DOHH2 (cell line): ENCODE measurements around the gene ADSL.

Experiments used
- H3F3A ChIP-seq: fragments of 200-600 bp; sonication (generic), shearing (Covaris generic); 2 replicates; pipeline ENCODE4 v1.6.0; 2016; ENCODE audit warnings: antibody characterized with exemption, mild to moderate bottlenecking; ENCODE audit not compliant: control insufficient read depth, insufficient read depth
- H3K27ac ChIP-seq: fragments of 200-600 bp; sonication (generic); 2 replicates; pipeline ENCODE4 v1.5.1; 2014; ENCODE audit warnings: low read depth, mild to moderate bottlenecking, low read length, moderate library complexity
- H3K27me3 ChIP-seq: fragments of 200-600 bp; sonication (generic); 2 replicates; pipeline ENCODE4 v1.6.1; 2014; ENCODE audit warnings: mild to moderate bottlenecking, low read length, mixed read lengths; ENCODE audit not compliant: control insufficient read depth
- H3K36me3 ChIP-seq: fragments of 200-600 bp; sonication (generic); 2 replicates; pipeline ENCODE4 v1.6.1; 2014; ENCODE audit warnings: mild to moderate bottlenecking, low read length, moderate library complexity, mixed read lengths; ENCODE audit not compliant: control insufficient read depth
- H3K4me1 ChIP-seq: fragments of 200-600 bp; sonication (generic); 2 replicates; pipeline ENCODE4 v1.6.1; 2014; ENCODE audit warnings: mild to moderate bottlenecking, low read length, mixed read lengths; ENCODE audit not compliant: control insufficient read depth
- H3K4me2 ChIP-seq: fragments of 200-600 bp; sonication (generic); 2 replicates; pipeline ENCODE4 v1.6.0; 2014; ENCODE audit warnings: mild to moderate bottlenecking, low read length, moderate library complexity
- H3K4me3 ChIP-seq: fragments of 200-600 bp; sonication (generic); 2 replicates; pipeline ENCODE4 v1.5.1; 2014; ENCODE audit warnings: mild to moderate bottlenecking, low read length, mixed read lengths
- H3K79me2 ChIP-seq: fragments of 200-600 bp; sonication (generic); 2 replicates; pipeline ENCODE4 v1.6.1; 2014; ENCODE audit warnings: mild to moderate bottlenecking, low read length, mixed read lengths; ENCODE audit not compliant: control insufficient read depth
- H3K9me2 ChIP-seq: fragments of 200-600 bp; sonication (generic); replicated peaks from 2 replicates; pipeline ENCODE4 v1.6.1; 2014; ENCODE audit warnings: mild to moderate bottlenecking, low read length, mixed read lengths; ENCODE audit not compliant: control insufficient read depth
- H3K9me3 ChIP-seq: fragments of 200-600 bp; sonication (generic); 2 replicates; pipeline ENCODE4 v1.6.1; 2014; ENCODE audit warnings: antibody characterized with exemption, low read length, mixed read lengths; ENCODE audit not compliant: control insufficient read depth, insufficient read depth
- H4K20me1 ChIP-seq: fragments of 200-600 bp; sonication (generic); 2 replicates; pipeline ENCODE4 v1.6.0; 2014; ENCODE audit warnings: low read depth, mild to moderate bottlenecking, antibody characterized with exemption, low read length, moderate library complexity; ENCODE audit not compliant: control insufficient read depth, insufficient read depth
- EZH2phosphoT487 ChIP-seq: fragments of 200-600 bp; sonication (generic); IDR thresholded peaks from 2 replicates; pipeline ENCODE4 v1.6.1; 2017; ENCODE audit warnings: borderline replicate concordance, mild to moderate bottlenecking, antibody characterized with exemption, low read length, moderate library complexity, mixed read lengths
- TF ChIP-seq, protein P1 (sequence below): fragments of 200-600 bp; sonication (generic); IDR thresholded peaks from one replicate; pipeline ENCODE4 v1.5.1; 2014; ENCODE audit warnings: antibody characterized with exemption, mild to moderate bottlenecking, low read depth, low read length; ENCODE audit not compliant: poor library complexity, severe bottlenecking

ADSL gene

GRCh38 chr22:40423882-40424640, 77.8 kb downstream of the ADSL start:
- Histone ChIP-seq H3K9me3 (no peaks in the 10 kb centered on the region), H3K4me1 (peaks cover 46% of the 10 kb centered on the region), H3K27ac (no peak overlapping the region), H3F3A (no peaks in the 10 kb centered on the region; the same call in 1 of the 2 replicates), H4K20me1 (no peaks in the 10 kb centered on the region), H3K4me3 (no peak overlapping the region), H3K4me2 (no peak overlapping the region), H3K9me2 (no peaks in the 10 kb centered on the region), H3K36me3 (peaks cover 100% of the 10 kb centered on the region), H3K79me2 (peaks cover 14% of the 10 kb centered on the region; the same call in 1 of the 2 replicates), H3K27me3 (no peaks in the 10 kb centered on the region)
- no peak for TF ChIP-seq EZH2phosphoT487
- TF ChIP-seq, protein P1, sequence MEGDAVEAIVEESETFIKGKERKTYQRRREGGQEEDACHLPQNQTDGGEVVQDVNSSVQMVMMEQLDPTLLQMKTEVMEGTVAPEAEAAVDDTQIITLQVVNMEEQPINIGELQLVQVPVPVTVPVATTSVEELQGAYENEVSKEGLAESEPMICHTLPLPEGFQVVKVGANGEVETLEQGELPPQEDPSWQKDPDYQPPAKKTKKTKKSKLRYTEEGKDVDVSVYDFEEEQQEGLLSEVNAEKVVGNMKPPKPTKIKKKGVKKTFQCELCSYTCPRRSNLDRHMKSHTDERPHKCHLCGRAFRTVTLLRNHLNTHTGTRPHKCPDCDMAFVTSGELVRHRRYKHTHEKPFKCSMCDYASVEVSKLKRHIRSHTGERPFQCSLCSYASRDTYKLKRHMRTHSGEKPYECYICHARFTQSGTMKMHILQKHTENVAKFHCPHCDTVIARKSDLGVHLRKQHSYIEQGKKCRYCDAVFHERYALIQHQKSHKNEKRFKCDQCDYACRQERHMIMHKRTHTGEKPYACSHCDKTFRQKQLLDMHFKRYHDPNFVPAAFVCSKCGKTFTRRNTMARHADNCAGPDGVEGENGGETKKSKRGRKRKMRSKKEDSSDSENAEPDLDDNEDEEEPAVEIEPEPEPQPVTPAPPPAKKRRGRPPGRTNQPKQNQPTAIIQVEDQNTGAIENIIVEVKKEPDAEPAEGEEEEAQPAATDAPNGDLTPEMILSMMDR, result no peak

GRCh38 chr22:40425082-40425481, 78.8 kb downstream of the ADSL start:
- peaks cover 21% of the 10 kb centered on the region for H3K79me2 ChIP-seq
- H3K4me2 ChIP-seq, result no peak overlapping the region
- H3K36me3 ChIP-seq, result peaks cover 100% of the 10 kb centered on the region
- no peaks in the 10 kb centered on the region; the same call in 1 of the 2 replicates for H3F3A ChIP-seq
- no peaks in the 10 kb centered on the region for H4K20me1 ChIP-seq
- H3K4me3 ChIP-seq, result no peak overlapping the region
- TF ChIP-seq, protein P1, result no peak
- no peak for TF ChIP-seq EZH2phosphoT487
- H3K27ac ChIP-seq, result no peak overlapping the region
- peaks cover 47% of the 10 kb centered on the region for H3K4me1 ChIP-seq
- H3K27me3 ChIP-seq, result no peaks in the 10 kb centered on the region
- H3K9me2 ChIP-seq, result no peaks in the 10 kb centered on the region
- no peaks in the 10 kb centered on the region for H3K9me3 ChIP-seq

DNA sequence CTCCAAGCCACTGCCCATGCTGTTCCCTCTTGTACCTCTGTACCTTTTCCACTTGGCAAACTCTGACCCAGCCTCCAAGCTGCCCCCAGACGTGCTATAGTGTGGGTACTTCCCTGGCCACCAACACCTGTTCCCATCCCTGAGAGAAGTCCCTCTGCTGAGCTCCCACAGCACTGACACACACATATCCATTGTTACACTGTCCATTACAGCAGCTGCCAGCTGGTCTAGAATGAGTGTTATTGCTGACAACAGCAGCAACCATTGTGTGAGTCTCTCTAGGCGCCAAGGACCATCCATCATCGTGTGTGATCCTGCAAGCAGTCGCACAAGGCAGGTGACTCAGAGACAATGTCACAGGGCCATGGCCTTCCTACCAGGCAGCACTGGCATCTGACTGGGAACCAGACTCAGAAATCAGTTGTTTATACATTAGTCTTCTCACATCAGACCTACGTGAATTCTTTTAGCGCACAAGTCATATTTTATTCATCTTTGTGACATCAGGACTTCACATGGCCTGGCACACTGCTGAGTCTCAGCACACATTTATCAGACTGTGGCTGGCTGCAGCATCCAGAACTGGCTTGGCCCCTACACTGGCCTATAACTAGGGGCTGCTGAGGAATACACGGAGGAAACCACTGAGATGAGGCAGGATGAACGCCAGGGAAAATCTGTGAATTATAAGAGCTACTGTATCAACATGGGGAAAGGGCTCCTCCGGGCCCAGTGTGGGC, 80.5 kb downstream of the ADSL start:
- Histone ChIP-seq H3K9me3 (no peaks in the 10 kb centered on the region), H3K9me2 (no peaks in the 10 kb centered on the region), H3K4me3 (no peak overlapping the region), H3K4me1 (peaks cover 55% of the 10 kb centered on the region), H3K79me2 (peaks cover 28% of the 10 kb centered on the region), H3K27ac (no peak overlapping the region), H3K27me3 (no peaks in the 10 kb centered on the region), H3F3A (no peaks in the 10 kb centered on the region), H3K4me2 (no peak overlapping the region), H4K20me1 (no peaks in the 10 kb centered on the region), H3K36me3 (peaks cover 98% of the 10 kb centered on the region)
- TF ChIP-seq EZH2phosphoT487, result no peak
- TF ChIP-seq, protein P1, result no peak
